ENCODE results near the gene TSPAN6.

Gene TSPAN6, protein sequence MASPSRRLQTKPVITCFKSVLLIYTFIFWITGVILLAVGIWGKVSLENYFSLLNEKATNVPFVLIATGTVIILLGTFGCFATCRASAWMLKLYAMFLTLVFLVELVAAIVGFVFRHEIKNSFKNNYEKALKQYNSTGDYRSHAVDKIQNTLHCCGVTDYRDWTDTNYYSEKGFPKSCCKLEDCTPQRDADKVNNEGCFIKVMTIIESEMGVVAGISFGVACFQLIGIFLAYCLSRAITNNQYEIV

DNA sequence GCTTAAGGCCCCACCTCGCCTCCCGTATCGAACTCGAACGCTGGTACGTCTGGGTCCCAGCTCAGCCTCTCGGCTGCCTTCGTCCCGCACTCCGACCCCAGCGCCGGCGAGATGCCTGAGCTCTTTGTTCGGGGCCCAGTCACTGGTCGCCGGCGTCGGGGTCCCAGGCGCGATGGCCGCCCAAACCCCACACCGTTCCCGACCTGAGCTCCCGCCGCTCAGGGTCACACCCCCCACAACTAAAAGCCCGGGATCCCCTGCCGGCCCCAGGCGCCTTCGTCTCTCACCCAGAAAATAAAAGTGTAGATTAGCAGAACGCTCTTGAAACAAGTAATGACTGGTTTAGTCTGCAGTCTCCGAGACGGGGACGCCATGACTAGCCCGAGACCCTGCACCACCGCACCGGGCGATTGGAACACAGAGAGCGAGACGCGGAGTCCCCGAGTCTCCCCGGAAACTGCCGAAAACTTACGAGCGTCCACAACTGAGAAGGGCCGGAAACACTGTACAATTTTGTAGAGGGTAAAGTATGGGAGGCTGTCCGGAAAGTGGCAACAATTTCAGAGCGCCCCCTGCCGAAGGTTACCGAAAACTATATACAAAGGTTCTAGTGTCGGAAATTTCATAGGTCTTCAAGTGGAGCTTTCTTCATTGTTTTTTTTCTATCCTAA lies at the start of gene TSPAN6:
Gene TSPAN6, minus strand, starts transcription at position 486 of the 671 bp plus-strand sequence. Its CDS starts 112 bp downstream, at position 374.
- DNase-seq: peak; percentile 84

DNA sequence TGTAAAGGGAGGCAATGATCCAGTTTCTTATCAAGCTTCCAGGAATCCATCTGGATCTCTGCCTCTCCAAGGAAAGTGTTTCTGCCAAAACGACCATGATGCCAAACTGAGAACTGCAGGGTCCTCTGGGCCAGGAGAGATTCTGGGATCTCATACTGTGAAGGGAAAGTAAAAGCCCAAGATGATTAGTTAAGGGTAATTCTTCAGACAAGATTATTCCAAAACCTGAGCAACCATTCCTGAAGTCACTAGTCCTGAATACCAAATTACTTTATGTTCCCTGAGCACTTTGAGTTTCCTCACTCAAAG lies 49.3 kb upstream of the TSPAN6 start:
- no peak for DNase-seq

DNA sequence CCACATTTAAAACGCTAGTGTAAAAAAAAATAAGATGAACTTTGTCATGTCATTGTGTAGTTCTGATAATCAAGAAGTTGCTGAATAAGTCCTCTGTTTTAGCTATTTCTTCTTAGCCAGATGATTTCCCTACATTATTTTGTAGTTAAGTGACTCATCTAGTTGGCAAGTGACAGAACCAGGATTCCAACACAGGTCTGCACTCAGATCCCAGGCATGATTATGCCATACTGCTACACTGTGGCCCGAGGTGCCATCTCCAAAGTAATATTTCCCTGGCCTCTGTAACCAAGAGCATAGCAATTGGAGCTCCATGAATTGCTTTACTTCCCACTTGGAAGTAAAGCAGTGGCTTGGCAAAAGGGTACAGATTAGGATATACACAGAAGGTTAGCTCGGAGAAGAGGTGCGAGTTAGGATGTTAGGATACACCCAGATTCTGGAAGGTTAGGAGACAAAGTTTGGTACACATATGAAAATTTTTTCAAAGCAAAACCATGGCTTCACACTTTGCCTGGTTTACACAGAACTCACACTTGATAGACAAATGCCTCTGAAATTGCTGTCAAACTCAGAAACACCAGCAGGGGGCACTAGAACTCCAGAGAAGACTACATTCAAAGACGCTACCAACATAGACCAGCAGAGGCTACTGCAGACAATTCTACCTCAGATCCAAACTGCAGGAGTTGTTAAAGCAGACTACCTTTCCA lies 48.8 kb upstream of the TSPAN6 start:
- peak; percentile 62 for DNase-seq

DNA sequence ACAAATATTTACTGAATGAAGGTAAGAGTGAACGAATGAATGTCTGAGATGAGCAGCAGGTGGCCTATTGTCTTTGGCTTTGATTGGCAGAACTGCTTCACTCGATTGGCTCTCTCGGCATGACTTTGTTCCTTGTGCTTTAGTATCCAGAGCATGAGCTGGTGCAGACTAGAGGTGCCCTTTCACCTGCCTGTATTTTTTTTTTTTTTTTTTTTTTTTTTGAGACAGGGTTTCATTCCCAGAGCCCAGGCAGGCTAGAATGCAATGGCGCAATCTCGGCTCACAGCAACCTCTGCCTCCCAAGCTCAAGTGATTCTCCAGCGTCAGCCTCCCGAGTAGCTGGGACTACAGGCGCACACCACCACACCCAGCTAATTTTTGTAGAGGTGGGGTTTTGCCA lies 46.3 kb upstream of the TSPAN6 start:
- DNase-seq: no peak

DNA sequence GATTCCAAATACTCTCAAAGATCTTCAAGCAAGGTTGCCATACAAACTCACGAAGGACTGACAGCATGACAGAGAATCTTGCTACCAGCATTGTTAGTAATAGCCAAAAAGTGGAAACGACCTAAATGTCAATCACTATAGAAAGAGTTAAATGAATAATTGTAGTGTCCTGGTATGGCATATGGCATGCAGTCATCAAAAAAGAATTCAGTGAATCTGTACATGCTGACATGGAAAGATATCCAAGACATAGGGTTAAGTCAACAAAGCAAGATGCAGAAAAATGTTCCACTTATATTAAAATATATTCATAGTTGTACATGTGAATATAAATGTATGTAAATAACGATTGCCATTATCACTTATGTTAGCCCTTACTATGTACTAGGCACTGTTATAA lies 45.0 kb upstream of the TSPAN6 start:
- no peak for DNase-seq

DNA sequence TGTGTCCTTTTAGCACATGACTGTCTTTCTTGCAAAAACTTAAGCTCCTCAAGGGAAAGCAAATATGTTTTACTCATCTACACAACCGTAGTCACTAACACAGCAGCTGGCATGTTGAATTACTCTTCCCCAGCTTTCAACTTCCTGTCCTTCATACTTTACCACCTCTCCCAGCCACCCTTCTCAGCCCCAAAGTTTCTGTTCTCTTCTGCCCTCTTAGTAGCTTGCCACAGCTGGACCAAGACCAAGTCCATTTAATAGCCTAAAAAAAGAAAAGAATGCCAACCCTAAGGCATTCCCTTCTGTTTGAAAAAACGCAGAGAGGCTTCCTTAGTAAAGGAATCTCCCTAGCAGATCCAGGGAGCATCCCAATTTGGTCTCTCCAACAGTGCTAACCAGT lies 44.1 kb upstream of the TSPAN6 start:
- no peak for DNase-seq

DNA sequence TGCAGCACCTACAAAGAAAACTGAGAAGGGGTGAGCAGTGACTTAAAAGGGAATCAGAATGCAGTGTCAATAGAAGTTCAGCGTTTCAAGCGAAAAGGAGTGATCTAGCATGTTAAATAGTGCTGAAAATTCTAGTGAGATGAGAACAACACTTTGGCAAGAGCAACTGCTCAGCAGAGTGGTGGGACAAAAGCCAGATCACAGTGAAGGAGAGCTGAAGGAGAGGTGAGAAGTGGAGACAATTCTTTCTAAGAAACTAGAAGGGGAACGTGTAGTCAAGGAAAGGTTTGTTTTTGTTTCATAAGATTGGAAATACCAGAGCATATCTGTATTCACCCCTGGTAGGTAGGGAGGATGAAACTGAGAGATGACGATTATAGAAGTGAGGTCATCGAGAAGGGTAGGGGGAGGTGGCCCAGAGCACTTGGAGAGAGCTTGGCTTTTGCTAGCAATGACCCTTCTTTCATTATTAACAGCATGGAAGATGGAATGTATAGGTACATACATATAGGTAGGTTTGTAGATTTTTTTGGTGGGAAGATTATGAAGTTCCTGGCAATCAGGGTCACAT lies 41.1 kb upstream of the TSPAN6 start:
- DNase-seq: no peak

DNA sequence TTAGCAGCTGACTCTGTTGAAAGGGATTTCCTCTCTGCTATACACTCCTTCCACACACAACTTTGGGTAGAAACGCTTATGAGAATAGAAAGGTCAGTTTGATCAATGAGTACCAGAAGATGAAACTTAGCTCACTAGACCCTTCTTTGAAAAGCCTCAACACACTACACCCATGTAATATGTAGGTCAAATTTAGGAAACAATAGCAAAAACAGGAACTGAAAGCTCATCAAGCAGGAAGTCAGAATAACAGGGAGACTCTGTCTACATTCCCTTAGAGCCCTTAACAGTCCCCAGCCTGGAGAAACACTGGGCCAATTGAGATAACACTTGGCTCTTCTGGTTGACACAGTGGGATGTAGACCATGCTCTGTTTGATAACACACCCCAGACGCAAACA lies 38.1 kb upstream of the TSPAN6 start:
- no peak for DNase-seq

DNA sequence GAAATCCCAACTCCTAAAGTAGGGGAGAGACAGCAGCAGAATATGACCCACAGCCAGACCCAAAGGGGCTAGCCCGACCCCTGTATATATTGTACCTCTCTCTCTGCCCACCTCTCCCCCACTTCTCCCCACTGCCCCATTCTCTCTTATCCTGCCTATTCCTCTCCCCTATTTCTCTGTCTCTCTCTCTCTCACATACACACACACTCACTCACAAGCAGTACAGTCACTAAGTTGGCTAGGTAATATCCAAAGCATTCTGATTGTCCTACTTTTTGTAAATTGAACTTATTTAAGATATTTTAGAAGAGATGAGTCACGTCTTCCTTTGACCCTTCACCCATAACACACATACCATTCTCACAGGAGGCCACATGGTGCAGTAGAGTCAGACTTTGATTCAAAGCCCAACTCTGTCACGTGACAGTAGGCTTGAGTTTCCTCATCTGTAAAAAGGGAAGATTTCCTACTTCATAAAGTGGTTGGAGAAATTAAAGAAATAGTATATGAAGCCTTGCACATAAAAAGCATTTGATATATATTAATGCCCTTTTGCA lies 36.9 kb upstream of the TSPAN6 start:
- DNase-seq: no peak

DNA sequence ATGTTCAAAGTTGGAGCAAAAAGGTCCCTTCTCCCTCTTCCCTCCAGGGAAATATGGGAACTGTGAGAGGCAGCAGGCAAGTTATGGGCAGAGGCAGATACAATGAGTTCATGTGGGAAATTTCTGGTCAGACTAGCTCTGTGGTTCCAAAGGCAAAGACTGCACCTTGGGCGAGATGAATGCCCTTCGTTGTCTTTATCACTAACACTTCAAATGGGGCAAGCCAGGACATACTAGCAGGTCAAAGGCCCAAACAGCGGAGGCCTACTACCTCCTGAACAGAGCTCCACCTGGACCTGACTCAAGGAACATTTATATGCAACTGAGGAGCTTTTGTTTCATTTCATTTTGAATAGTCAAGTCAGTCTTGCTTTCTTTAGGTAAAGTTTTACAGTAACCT lies 36.4 kb upstream of the TSPAN6 start:
- DNase-seq: no peak

DNA sequence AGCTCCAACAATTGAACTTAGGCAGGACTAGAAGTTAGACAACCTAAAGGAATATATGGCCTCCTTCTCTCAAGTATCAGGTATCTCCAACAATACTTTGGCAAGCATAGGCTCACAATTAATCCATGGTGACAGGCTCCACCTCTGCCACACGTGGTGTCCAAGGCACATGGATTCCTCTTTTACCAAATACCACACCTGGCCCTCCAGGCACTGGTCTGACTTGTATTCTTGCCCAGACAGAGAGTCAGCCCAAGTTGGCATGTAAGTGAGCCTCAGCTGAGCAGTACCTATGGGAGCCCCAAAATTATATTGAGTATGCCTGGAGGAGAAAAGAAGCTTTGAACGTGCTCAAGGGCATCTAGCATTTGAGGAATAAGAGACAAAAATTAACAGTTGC lies 27.0 kb upstream of the TSPAN6 start:
- no peak for DNase-seq

DNA sequence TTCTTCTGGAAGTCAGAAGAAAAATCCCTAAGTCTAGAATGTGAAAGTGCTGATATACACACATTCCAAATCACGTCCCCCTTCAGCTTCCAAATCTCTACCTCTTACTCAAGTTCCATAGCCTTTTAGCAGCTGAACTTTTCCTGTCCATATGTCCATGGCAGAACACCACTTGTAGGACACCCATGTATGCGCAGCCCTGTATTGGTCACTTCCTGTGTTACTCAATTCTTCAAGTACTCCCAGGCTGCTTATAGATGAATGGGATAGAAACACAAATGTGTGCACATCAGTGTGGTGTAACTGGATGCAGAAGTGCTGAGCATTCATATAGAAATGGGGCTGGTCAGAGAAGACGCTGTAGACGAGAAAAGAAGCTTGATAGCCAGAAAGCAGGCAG lies 26.2 kb upstream of the TSPAN6 start:
- DNase-seq: no peak

DNA sequence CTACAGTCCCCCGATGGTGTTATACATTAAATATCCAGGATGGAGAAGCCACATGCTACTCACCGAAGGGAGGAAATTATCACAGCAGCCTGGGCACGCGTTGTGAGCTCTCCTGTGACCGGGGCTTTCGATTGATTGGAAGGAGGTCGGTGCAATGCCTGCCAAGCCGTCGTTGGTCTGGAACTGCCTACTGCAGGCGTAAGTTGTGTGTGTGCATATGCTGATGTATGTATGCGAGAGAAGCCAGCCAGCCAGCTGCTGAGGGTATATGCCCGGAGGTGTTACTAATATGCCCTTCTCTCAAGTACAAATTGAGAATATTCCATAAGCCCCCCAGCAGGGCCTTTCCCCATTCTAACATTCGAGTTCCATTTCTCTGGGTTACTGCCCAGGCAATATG lies 25.6 kb upstream of the TSPAN6 start:
- DNase-seq: no peak

DNA sequence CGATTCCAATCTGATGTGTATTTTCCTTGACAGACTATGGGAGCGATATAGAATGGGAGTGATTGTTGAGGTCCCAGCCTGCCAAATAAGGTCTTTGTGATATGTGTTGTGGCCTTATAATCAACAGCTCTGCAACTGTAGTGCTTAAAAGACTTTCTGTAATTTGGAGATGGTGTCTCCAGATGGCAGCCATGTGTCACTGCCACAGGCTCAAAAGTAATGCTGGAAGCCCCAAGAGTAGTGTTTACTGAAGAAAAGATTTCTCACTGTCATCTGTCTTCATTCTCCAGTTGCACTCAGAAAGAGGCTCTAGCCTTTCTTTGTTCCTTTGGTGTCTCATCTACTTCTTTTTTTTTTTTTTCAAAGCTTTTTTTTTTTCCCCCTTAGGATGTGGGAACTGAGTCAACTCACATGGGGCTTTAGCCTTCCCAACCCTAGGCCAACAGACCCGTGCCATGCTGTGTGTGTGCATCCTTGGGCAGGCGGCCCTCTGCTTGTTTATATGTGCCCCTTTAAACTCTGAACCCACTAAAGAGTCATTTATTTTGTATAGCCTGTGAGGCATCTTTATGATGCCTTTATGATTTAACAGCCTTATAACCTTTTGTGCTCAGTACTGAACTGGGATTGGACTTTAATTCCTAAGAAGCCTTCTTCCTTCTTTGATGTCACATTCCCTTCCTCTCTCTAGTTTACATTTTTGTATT lies 23.0 kb upstream of the TSPAN6 start:
- DNase-seq: no peak

DNA sequence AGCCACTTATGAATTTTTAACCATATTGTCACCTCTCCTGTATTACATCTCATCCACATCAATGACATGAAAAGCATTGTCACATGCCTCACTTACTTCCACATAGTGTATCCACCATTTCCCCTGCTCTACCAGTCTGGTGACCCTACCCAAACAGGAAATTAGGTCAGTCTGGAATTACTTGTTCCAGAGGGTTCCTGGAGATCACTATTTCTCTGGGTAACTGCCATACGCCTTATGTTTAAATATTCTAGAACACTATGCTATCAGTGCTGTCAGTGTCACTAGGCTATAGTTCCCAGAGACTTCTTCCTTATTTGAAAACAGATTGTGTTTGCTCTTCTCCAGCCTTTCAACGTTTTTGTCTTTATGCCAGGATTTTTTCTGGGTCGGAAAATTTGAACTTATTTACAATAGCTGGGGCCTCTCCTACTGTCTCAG lies 22.4 kb upstream of the TSPAN6 start:
- no peak for DNase-seq

DNA sequence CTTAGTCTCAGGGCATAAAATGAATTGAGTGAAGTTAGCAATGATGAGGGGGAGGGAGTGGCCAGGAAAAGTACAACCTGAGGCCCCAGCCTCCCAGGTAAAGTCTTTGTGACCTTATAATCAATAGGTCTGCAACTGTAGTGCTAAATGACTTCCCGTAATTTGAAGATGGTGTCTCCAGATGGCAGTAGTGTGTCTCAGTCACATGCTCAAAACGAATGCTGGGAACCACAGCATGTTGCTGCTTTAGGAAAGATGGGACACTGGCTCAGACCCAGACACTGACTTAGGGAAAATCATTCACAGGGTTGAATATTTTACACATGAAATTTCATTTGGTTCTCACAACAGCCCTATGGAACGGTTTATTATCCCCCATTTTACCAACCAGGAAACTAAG lies 17.7 kb upstream of the TSPAN6 start:
- DNase-seq: no peak

DNA sequence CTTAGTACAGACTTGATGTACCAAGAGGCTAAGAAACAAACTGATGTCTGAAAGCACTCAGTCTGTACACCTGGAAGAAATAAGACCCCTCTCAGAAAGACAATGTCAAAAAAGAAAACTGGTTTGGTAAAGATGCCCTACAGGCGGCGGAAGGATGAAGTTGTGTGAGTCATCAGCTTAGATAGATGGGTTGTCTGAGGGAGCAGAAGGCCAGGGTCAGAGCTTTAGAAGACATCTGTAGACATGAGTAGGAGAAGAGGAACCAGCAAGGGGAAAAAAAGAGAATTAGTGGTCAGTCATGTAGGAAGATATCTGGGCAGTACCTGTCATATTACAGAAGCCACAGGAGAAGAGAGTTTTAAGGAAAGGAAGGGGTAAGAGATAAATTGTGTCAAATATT lies 15.7 kb upstream of the TSPAN6 start:
- no peak for DNase-seq

DNA sequence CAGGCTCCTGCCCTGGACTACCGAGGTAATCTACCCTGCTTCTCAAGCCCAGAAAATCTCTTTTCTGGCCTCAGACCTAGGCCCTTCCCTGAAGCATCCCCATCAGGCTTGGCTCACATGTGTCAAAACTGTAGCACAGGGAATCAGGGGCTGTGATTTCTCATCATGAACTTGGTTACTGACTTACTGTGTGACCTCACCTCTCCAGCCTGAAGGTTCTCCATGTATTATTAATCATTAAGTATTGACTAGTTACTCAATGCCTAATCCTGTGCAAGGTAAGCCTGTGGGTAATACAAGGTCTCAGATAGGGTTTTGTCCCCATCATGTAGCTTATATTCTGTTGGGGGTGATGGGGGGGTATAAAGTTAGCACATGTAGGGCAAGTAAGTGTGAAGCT lies 14.2 kb upstream of the TSPAN6 start:
- DNase-seq: no peak

DNA sequence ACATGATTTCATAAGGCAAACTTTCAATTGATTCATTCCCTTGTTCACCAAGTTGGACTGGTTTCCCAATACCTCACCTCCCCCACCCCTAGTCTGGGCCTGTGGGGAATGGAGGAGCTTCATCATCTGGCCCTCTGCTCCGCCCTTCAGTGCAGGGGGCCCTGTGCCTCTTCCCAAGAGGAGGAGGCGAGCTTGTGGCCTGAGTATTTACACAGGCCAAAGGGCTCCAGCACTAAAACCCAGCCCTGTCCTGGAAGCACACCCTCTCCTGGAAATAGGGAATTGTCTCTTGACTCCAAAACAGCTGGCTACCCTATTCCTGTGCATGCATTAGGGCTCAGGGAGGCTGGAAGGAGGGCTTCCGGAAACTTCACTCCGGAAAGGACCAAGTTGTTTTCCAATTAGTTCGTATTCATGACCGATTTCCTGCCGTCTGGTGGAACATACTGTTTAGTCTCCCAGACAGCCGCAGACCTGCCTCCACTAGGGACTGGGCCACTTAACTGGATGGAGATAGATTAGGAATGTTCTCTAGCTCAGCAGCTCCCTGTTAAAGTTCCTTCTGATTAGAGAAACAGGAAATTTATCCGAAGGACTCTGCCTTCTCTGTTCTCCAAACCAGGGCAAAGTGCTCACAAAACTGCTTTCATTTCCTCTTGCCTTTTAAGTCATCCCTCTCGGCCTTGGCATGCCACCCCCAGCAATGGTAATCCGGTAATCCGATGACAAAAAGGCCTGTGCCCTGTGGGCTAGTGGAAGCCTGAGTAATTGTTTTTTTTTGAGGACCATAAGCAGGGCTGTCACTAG lies 13.1 kb upstream of the TSPAN6 start:
- peak; percentile 70 for DNase-seq

DNA sequence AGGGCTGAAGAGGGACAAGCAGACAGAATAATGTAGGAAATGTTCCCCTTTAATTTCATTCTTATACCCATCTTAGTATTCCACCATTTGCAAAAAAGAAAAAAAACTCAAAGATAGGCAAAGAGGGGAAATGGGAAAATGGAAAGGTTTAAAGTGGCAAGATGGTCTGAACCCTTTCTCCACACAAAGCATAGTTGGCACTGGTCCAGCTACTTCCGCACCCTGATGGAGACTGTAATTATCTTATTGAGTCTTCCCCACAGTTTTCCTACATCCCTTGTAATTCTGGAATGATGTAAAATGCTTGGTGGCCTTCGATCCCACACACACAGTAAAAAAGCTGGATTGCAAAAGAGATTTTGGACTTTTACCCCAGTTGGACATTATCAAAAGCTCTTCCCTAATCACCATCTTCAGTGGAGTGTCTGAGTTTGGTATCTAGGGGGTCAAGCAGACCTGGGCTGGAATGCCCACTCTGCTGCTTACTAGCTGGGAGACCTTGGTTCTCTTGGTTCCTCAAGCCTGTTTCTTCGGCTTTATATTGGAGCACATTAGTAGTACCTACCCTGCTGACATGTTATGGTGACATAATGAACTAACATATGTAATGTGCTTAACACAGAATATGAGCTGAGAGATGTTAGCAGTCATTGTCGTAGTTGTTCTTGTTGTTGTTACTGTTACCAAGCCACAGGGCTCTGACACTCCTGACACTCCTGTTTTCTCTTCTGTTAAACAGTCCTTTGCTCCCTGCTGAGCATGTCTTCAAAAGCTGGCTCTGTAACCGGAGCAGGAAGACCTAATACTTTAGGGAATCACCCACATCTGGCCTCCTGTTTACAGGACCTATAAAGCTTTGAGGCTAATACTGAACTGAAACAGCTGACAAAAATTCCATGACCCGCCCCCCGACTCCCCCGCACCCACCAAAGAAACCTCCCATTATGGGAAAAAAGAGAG lies 12.1 kb upstream of the TSPAN6 start:
- DNase-seq: peak; percentile 70

DNA sequence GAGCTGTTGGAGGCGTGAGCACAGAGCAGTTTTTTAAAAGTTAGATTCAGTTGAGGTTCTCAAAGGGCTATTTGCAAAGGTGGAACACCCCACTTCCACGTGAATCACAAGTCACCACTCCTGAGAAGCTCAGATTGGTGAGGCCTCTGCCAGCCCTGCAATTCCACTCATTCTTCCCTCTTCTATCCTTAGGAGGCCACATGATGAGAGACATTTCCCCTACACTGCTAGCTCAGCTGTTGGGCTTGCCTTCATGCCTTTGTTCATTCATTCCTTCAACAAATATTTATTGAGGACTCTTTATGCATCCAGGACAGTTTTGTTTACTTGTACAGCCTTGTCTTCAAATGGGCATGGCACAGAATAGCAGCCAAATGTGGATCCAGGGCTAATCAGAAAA lies 11.1 kb upstream of the TSPAN6 start:
- DNase-seq: no peak

Data from right forelimb (tissue), 1 donor.